Loucy (cell line): ENCODE results near the gene CEP55.

Source experiments
- EZH2phosphoT487 ChIP-seq: fragments of 200-600 bp; IDR thresholded peaks from 2 replicates; pipeline ENCODE4 v1.6.1; 2018; ENCODE audit warnings: antibody characterized with exemption, mild to moderate bottlenecking, moderate library complexity, borderline replicate concordance
- TF ChIP-seq, protein P1 (sequence below): fragments of 200-600 bp; sonication (generic); conservative IDR thresholded peaks from 2 replicates; pipeline ENCODE4 v1.5.1; 2014; ENCODE audit warnings: mild to moderate bottlenecking, antibody characterized with exemption, low read length

DNA sequence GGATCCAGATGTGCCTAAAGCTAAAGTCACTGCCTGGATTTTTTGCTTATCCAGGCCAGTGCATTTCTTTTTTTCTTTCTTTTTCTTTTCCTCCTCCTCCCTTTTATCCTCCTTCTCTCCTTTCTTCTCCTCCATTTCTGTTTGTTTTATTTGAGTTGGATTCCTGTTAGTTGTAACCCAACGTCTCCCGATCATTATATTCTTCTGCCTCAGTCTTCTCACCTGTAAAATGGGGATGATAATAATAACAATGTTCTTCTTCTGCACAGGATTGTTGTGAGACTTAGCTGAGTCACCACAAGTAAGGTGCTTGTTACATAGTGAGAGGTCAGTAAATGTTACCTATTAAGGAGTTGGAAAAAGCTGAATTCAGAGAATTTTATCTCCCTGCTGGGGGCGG lies 56.4 kb downstream of the CEP55 start:
- TF ChIP-seq, protein P1, sequence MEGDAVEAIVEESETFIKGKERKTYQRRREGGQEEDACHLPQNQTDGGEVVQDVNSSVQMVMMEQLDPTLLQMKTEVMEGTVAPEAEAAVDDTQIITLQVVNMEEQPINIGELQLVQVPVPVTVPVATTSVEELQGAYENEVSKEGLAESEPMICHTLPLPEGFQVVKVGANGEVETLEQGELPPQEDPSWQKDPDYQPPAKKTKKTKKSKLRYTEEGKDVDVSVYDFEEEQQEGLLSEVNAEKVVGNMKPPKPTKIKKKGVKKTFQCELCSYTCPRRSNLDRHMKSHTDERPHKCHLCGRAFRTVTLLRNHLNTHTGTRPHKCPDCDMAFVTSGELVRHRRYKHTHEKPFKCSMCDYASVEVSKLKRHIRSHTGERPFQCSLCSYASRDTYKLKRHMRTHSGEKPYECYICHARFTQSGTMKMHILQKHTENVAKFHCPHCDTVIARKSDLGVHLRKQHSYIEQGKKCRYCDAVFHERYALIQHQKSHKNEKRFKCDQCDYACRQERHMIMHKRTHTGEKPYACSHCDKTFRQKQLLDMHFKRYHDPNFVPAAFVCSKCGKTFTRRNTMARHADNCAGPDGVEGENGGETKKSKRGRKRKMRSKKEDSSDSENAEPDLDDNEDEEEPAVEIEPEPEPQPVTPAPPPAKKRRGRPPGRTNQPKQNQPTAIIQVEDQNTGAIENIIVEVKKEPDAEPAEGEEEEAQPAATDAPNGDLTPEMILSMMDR: no peak
- no peak for TF ChIP-seq EZH2phosphoT487
